Hepatocyte (in vitro differentiated cells): Measurements from ENCODE around the gene NEMF. TPM values are rescaled to one million over a fixed set of nuclear protein-coding genes. Genes with fewer than 3 reads are reported as not detected.

Experiments used
- DNase-seq: peaks from one replicate; pipeline ENCODE4 v3.0.0-alpha.2; 2016; ENCODE audit warnings: low spot score
- H2AFZ ChIP-seq: fragments of 200-600 bp; sonication (generic); 2 replicates; pipeline ENCODE4 v1.6.0; 2016; ENCODE audit warnings: antibody characterized with exemption, mild to moderate bottlenecking
- H3K27ac ChIP-seq: fragments of 200-600 bp; sonication (generic); 2 replicates; pipeline ENCODE4 v1.5.1; 2016; ENCODE audit warnings: mild to moderate bottlenecking
- H3K27me3 ChIP-seq: fragments of 200-600 bp; sonication (generic); 2 replicates; pipeline ENCODE4 v1.6.1; 2016
- H3K36me3 ChIP-seq: fragments of 200-600 bp; sonication (generic); replicated peaks from 2 replicates; pipeline ENCODE4 v1.5.1; 2016; ENCODE audit warnings: low read depth; ENCODE audit not compliant: insufficient read depth
- H3K4me1 ChIP-seq: fragments of 200-600 bp; sonication (generic); 2 replicates; pipeline ENCODE4 v1.5.1; 2016; ENCODE audit warnings: mild to moderate bottlenecking, moderate library complexity; ENCODE audit not compliant: insufficient read depth
- H3K4me2 ChIP-seq: fragments of 200-600 bp; sonication (generic); 2 replicates; pipeline ENCODE4 v1.6.0; 2016
- H3K4me3 ChIP-seq: fragments of 200-600 bp; sonication (generic); 2 replicates; pipeline ENCODE4 v1.5.1; 2016; ENCODE audit warnings: mild to moderate bottlenecking
- H3K79me2 ChIP-seq: fragments of 200-600 bp; sonication (generic); 2 replicates; pipeline ENCODE4 v1.6.0; 2017; ENCODE audit warnings: mild to moderate bottlenecking
- H3K9me2 ChIP-seq: fragments of 200-600 bp; sonication (generic); replicated peaks from 2 replicates; pipeline ENCODE4 v1.6.0; 2017; ENCODE audit warnings: mild to moderate bottlenecking; ENCODE audit not compliant: insufficient read depth
- H3K9me3 ChIP-seq: fragments of 200-600 bp; sonication (generic); 2 replicates; pipeline ENCODE4 v1.5.1; 2016; ENCODE audit warnings: low read depth, mild to moderate bottlenecking
- H4K20me1 ChIP-seq: fragments of 200-600 bp; sonication (generic); 2 replicates; pipeline ENCODE4 v1.6.0; 2016; ENCODE audit warnings: mild to moderate bottlenecking; ENCODE audit not compliant: insufficient read depth, poor library complexity, severe bottlenecking
- EZH2 ChIP-seq: fragments of 200-600 bp; sonication (generic); IDR thresholded peaks from 2 replicates; pipeline ENCODE4 v1.6.1; 2016; ENCODE audit warnings: antibody characterized with exemption, mild to moderate bottlenecking, borderline replicate concordance
- EZH2phosphoT487 ChIP-seq: fragments of 200-600 bp; sonication (generic); IDR thresholded peaks from one replicate; pipeline ENCODE4 v1.6.1; 2018; ENCODE audit warnings: antibody characterized with exemption, mild to moderate bottlenecking, low read depth, moderate library complexity; ENCODE audit not compliant: unreplicated experiment, severe bottlenecking
- WGBS: methylation state at CpG from one replicate; pipeline ENCODE4 v1.1.6; 2016; ENCODE audit warnings: low lambda C conversion rate; ENCODE audit errors: missing lambda C conversion rate; 5-methylcytosine and 5-hydroxymethylcytosine counted together
- polyA plus RNA-seq: library from polyadenylated mRNA; unstranded; fragments of >200 nt; fragmentation: Nextera tagmentation; extraction: Ambion mirVana; gene quantifications from 2 replicates; pipeline ENCODE4 v1.2.1, GENCODE V29; 2016
- total RNA-seq: library from RNA; depleted of rRNA; stranded (reverse); fragments of >200 nt; gene quantifications from 2 replicates; pipeline ENCODE4 v1.2.3, GENCODE V29; 2014
- TF ChIP-seq, protein P1 (sequence below): fragments of 200-600 bp; sonication (generic); IDR thresholded peaks from 2 replicates; pipeline ENCODE4 v1.5.1; 2016; ENCODE audit warnings: antibody characterized with exemption, mild to moderate bottlenecking; ENCODE audit not compliant: poor library complexity

Gene NEMF
- total and polyA plus RNA-seq, 2 experiments from 2014 or later, result 34.0 to 49.5 TPM

- H3K27me3 ChIP-seq, result no peaks in the 10 kb centered on the region
- H3K9me2 ChIP-seq, result no peaks in the 10 kb centered on the region
- peak within 1 kb of the TSS; percentile 100 for H3K27ac ChIP-seq
- H3K79me2 ChIP-seq, result peaks cover 48% of the 10 kb centered on the region
- H3K4me1 ChIP-seq, result peaks cover 19% of the 10 kb centered on the region
- under 1% methylated on average over 43 of the region's 66 CpGs for WGBS
- TF ChIP-seq, protein P1, sequence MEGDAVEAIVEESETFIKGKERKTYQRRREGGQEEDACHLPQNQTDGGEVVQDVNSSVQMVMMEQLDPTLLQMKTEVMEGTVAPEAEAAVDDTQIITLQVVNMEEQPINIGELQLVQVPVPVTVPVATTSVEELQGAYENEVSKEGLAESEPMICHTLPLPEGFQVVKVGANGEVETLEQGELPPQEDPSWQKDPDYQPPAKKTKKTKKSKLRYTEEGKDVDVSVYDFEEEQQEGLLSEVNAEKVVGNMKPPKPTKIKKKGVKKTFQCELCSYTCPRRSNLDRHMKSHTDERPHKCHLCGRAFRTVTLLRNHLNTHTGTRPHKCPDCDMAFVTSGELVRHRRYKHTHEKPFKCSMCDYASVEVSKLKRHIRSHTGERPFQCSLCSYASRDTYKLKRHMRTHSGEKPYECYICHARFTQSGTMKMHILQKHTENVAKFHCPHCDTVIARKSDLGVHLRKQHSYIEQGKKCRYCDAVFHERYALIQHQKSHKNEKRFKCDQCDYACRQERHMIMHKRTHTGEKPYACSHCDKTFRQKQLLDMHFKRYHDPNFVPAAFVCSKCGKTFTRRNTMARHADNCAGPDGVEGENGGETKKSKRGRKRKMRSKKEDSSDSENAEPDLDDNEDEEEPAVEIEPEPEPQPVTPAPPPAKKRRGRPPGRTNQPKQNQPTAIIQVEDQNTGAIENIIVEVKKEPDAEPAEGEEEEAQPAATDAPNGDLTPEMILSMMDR, result no peak
- TF ChIP-seq EZH2phosphoT487 (no peak), EZH2 (no peak)
- DNase-seq, result peak; percentile 99
- peak within 1 kb of the TSS; percentile 76 for H3K4me3 ChIP-seq
- H3K36me3 ChIP-seq, result peaks cover 5% of the 10 kb centered on the region
- H3K4me2 ChIP-seq, result peak within 1 kb of the TSS; percentile 77
- no peaks in the 10 kb centered on the region for H3K9me3 ChIP-seq
- peaks cover 35% of the 10 kb centered on the region for H4K20me1 ChIP-seq
- peak within 1 kb of the TSS; percentile 55 for H2AFZ ChIP-seq
Measured at GRCh38 chr14:49892636-49893308, 40.2 kb upstream of the NEMF start, which contains the start of gene ARF6. TSS of gene ARF6 (plus strand) at chr14:49893082. CDS start at chr14:49893737, 655 bp downstream.

GRCh38 chr14:49892301-49892635 lies 39.7 kb upstream of the NEMF start:
- Histone ChIP-seq H4K20me1 (peaks cover 35% of the 10 kb centered on the region), H3K4me3 (peak overlapping the region; percentile 25), H3K79me2 (peaks cover 43% of the 10 kb centered on the region), H3K9me2 (no peaks in the 10 kb centered on the region), H3K9me3 (no peaks in the 10 kb centered on the region), H3K36me3 (peaks cover 5% of the 10 kb centered on the region), H3K27ac (peak overlapping the region; percentile 100), H3K27me3 (no peaks in the 10 kb centered on the region), H2AFZ (peak overlapping the region; percentile 55), H3K4me1 (peaks cover 17% of the 10 kb centered on the region), H3K4me2 (peak overlapping the region; percentile 77)
- peak; percentile 83 for DNase-seq
- TF ChIP-seq, protein P1, result no peak
- no peak for TF ChIP-seq EZH2
- WGBS, result 5% methylated on average over 11 of the region's 12 CpGs

DNA sequence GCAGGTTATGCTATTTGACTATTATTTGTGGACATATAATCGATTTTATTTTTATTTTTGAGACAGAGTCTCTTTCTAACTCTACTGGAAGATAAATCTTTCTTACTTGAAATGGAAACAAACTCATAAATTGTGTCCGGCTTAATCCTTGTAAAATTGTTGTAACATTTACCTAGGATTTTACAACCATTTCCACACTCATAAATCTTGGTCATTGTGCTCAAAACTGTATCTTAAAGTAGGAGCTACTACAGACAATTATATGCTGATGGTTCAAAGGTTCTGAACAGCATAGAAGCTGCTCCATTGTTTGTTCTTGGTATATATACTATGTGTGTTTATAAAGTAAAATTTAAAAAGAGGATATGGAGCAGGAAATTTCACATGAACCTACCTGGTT lies 35.7 kb upstream of the NEMF start:
- Histone ChIP-seq H3K79me2 (peaks cover 3% of the 10 kb centered on the region), H3K27me3 (no peaks in the 10 kb centered on the region), H3K9me3 (no peaks in the 10 kb centered on the region), H3K4me2 (no peak overlapping the region), H2AFZ (no peak overlapping the region), H3K4me3 (no peak overlapping the region), H3K27ac (no peak overlapping the region), H3K4me1 (peaks cover 6% of the 10 kb centered on the region), H4K20me1 (no peaks in the 10 kb centered on the region), H3K9me2 (no peaks in the 10 kb centered on the region), H3K36me3 (no peaks in the 10 kb centered on the region)
- DNase-seq, result no peak
- 52% methylated on average over 2 of the region's 2 CpGs for WGBS
- TF ChIP-seq, protein P1, result no peak
- no peak for TF ChIP-seq EZH2phosphoT487
- TF ChIP-seq EZH2, result no peak
